Left cardiac atrium (tissue), 4 donors: ENCODE data around the gene IRF1. TPM values are rescaled to one million over a fixed set of nuclear protein-coding genes. Genes with fewer than 3 reads are reported as not detected.

ENCODE experiments used
- ATAC-seq, 2 donors: fragments of 200-7000 bp; cut with Tn5 transposase; one replicate each; pipeline ENCODE4 v1.9.1; 2020; ENCODE audit warnings: mild to moderate bottlenecking in 2 of 2, moderate library complexity in 2 of 2
- DNase-seq: peaks from one replicate; pipeline ENCODE4 v3.0.0-alpha.2; 2020
- intact Hi-C, 2 donors: fragments of 100-400 bp; cut with DNase I; formaldehyde crosslinking; loops; one replicate each; pipeline versions ENCODE4 v1.14.1 to v1.15.1; 2022 to 2023
- total RNA-seq, 2 donors: library from RNA; stranded (reverse); fragmentation: NEBNext Ultra II Directional; extraction: Animal tissue kit (Norgen Biotek cat#: 25700); gene quantifications; one replicate each; pipeline ENCODE4 v1.2.1, GENCODE V29; 2021
- donor health status: DM: no; HTN: yes; CAD: no.
- donor health status: DM: no; HTN: yes; CAD: no; lungs with severe emphysema.
- donor health status: DM: yes; HTN: yes; CAD: no.
- donor health status: Dilated cardiomyopathy.

IRF1 gene
- total RNA-seq, 2 donors from 2014 or later, result 11.8 to 21.4 TPM

DNA sequence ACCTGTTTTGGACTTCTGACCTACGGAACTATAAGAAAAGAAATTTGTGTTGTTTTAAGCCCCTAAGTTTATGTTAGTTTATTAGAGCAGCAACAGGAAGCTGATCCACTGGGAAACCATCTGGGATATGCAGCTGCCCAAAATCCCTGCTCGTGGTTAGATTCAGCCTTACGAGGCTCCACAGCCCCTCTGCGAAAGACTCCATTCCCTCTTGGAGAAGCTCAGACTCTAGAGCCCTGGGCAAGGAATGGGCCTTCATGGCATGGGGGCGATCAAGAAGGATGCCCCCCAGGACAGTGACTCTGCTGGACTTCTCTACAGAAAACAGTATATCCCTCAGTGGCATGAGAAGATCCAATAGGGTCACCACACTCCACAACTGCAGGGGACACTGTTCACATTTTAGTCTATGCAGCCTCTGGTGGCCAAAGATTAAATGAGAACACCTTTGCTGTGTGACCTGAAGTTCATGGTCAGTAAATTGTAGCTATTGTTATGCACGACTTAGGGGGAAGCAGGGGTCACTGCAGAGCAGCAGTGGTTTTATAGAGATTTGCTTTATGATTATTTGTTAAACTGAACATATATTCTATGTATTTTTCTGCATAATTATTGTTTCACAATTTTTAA lies 21.1 kb downstream of the IRF1 start:
- DNase-seq (no peak), ATAC-seq (no peak)
- intact Hi-C loops, result no loop called here

DNA sequence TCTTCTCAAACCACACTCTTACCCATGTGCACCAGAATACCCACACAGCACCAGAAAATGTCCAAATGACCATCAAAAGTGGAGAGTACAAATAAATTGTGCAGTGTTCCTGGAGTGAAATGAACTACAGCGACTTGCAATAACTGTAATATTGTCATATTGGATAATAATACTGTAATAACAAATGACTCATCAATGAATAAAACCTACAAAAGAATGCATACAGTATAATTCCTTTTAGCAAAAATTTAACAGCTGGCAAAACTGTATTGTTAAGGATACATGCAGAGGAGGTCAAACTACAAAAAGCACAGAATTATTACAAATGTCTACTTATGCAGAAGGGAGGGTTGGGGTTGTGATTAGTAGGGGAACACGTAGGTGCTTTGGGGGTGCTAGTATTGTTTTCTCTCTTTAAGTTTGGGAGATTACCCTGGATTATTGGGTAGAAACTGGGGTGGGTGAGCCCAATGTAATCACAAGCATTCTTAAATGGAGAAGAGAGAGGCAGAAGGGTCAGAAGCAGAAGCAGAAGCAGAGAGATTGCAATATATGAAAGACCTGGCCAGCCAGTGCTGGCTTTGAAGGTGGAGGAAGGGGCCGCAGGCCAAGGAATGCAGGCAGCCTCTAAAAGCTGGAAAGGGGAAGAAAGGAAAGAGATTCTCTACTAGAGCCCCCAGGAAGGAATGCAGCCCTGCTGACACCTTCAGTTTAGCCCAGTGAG lies 21.8 kb downstream of the IRF1 start:
- intact Hi-C loops, result no loop called here
- no peak for DNase-seq
- ATAC-seq, result no peak

DNA sequence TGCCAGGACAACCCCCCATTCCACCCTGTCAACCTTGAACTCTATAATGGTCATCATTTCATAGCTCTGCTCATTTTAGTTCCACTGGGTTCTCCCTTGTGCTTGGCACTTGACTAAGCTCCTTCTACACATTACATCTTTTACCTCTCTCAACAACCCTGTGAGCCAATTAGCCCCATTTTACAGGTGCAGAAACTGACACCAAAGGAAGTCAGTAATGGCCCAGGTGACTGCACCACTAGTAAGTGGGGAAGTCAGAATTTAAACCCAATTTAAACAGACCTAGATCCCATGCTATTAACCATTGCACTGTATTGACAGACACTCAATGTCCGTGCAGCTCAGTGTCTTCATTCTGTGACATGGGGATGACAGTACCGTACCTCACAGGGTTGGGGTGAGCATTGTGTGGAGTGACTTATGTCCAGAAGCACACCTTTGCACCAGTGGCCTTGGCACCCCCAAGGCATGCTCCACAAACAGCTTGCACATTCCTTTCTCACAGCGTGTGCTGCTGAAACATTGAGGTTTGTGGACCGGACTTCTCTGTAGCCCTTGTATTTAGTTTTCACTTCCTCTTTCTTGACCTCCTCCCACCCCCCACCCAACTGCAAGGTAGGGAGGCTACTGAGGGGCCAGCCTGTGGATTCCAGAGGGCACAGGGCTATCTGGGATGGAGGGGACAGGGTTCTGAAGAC lies 23.1 kb downstream of the IRF1 start:
- intact Hi-C loops, result no loop called here
- peak in 1 of 2 donors; percentile 6 for ATAC-seq
- no peak for DNase-seq

DNA sequence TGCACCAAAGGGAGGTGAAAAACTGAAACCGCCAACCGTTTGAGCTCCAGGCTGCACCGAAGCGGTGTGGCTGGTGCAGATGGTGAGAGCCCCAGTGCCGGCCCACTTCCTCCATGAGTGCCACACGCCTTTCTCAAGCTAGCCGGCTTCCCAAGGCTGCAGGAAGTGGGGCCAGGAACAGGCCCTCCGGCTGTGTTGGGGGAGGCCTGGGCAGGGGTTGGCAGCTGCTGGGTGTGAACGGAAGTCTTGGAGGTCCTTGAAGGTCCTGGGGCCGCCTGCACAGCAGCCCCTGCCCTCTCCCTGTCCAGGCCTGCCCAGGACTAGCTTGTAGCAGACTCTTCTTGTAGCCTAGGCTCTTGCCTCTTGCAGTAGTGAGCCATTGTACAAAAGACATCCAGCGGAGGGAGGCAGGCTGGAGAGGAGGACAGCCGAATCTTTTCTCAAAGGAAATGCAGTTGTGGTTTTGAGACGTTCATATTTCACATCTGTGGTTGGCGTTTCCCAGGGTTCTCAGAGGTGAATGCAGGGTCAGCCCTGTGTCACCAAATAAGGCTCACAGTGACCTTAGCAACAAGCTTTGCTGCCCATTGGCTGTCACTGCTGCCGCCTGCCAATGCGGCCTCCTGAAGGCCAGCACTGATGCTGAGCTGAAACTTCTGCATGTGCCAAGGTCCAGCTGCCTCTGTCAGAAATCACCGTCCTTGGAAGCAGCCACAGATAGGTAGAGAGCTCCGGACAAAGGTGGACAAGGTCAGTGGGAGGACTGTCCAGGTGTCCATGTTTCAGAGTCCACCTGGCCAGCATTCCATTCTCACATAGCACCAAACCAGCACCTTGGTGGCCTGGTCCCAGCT lies 23.9 kb downstream of the IRF1 start:
- DNase-seq, result peak; percentile 58
- intact Hi-C loops, result no loop called here
- peak; percentile 70 to 73 for ATAC-seq

DNA sequence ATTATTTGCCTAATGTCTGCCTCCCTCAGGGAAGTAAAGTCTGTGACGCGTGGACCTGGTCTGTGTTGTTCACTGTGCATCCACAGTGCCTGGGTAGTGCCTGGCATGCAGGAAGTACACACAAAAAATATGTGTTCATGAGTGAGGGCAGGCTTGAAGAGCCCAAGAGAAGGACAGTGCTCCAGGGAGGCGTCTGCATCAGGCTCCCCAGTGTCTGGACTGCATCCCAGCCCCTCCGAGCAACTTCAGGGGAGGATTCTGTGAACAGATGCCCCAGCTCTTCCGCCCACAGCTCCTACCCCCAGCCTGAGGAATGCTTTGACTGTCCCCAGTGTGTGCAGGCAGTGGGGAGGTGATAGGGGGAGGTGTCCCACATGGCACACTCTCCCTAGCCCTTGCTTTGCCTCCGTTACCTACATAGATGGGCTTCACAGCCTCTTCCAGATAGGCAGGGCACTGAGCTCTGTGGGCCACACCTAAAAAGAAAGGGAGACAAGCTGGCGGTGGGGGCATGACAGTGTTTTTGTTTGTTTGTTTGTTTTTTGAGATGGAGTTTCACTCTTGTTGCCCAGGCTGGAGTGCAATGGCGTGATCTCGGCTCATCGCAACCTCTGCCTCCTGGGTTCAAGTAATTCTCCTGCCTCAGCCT lies 25.4 kb downstream of the IRF1 start:
- no peak for ATAC-seq
- intact Hi-C loops, result no loop called here

DNA sequence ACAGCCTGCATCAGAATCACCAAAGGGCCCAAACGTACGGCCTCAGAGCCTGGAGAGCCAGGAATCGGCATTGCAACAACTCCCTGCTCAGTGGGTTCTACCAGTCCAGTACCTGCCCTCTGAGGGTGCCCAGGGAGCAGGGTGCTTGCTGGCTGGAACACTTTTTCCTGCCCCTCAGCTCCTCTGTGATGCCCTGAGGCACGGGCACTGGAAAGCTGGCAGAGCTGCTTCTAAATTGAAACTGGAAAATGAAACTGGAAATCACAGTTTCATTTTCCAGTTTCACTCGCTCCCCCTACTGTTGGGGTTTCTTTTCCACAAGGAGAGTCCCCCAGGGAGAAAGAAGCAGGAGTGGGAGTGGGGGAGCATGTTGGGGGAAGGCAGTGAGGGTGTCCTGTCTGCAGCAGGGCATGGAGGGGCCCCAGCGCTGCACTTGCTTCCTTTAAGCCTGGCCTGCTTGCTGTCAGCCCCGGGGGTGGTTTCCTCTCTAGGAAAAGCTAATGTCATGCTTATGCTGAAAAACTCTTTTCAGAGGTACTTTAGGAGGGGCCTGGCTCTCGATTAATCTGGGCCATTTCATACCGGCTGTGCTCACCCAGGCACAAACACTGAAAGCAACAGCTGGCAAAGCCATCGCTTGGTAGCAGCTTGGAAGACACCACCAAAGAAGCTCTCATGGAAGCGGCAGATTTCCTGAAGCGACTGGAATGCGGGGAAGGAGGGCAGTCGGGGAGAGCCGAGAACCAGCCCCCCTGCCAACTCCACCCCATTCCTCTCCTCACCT lies 26.2 kb downstream of the IRF1 start:
- intact Hi-C loops, result no loop called here
- no peak for ATAC-seq
- DNase-seq, result no peak

More for the DNA sequence above, 25.4 kb downstream of the IRF1 start:
- no peak for DNase-seq

DNA sequence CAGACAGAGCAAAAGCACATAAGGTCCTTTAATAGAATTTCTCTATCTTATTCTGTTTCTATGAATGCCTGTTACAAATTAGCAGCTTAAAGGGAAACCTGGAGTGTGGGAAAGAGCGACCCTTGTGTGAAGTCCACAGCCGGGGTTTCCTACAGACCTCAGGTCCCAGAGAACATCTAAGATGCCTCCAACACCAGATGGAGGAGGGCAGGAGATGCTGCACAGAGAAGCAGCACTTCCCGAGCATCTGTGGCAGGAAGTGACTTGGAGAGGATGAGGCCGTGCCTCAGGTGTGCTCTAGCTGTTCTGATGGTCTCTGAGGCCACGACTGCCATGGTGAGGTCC lies 26.8 kb downstream of the IRF1 start:
- ATAC-seq (no peak), DNase-seq (no peak)
- intact Hi-C loops, result no loop called here

DNA sequence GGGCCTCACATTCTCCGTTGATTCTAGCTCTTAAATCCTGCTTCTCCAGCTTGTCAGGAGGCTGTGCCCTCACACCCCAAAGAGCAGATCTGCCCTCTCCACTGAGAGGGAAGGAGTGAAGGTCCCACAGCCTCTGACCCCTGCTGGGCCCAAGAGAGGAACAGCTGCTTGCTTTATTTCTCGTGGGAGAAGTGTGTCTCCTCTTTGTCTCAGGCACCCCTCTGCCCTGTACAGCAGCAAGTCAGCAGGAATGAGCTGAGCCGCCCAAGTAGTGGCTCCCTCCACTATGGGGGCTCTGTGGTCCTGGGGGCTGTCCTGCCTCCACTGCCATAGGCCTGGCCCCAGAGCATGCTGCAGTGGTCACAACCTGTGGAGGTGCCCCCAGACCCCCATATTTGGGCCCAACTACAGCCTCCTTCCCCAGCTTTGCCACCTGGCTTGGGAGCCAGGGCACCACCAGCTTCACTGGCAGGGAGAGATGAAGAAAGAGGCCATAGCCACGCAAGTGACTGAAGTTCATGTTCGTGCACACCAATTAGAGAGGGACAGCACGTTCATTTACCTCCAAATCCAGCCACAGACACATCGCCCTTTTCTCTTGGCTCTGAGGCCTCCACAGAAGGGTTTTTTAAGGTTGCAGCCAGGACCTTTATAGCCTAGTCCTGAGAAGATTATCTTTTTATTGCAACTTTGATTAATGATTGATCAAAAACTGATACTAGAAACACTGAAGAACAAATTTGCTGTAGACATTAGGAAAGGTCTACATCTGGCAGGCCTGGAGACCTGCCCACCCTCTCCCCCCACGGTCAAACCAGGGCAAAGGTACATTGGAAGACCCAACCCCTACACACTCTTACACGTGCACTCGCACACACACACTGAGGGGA lies 27.5 kb downstream of the IRF1 start:
- intact Hi-C loops, result no loop called here
- ATAC-seq (no peak), DNase-seq (no peak)

DNA sequence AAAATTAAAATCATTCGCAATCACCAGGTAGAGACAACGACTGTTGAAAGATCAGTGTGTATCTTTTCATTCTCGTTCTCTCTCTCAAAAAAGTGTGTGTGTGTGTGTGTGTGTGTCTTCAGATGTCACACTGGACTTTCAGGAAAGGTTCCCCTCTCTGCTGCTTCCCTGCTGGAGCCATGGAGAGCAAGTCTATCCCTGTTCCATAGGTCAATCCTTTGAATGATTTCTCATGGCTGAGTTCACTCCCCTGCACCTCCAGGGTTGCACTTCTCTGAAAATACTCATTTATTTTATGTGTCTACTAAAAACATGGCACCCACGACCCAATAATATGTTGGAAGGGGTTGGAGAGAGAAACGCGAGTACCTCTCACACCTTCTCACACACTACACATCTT lies 28.2 kb downstream of the IRF1 start:
- intact Hi-C loops, result no loop called here
- ATAC-seq, result no peak

DNA sequence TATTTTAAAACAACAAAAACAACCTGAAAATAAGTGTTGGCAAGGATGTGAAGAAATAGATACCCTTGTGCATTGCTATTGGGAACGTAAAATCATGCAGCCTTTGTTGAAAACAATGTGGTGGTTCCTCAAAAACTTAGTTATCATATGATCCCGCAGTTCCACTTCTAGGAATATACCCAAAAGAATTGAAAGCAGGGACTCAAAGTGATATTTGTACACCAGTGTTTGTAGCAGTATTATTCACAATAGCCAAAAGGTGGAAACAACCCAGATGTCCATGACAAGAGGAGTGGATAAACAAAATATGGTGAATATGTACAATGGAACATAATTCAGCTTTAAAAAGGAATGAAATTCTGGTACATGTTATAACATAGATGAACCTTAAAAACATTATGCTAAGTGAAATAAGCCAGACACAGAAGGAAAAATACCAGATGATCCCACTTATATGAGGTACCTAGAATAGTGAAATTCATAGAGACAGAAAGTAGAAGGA lies 29.0 kb downstream of the IRF1 start:
- DNase-seq (no peak), ATAC-seq (no peak)
- intact Hi-C loops, result no loop called here

More for the DNA sequence above, 28.2 kb downstream of the IRF1 start:
- no peak for DNase-seq

DNA sequence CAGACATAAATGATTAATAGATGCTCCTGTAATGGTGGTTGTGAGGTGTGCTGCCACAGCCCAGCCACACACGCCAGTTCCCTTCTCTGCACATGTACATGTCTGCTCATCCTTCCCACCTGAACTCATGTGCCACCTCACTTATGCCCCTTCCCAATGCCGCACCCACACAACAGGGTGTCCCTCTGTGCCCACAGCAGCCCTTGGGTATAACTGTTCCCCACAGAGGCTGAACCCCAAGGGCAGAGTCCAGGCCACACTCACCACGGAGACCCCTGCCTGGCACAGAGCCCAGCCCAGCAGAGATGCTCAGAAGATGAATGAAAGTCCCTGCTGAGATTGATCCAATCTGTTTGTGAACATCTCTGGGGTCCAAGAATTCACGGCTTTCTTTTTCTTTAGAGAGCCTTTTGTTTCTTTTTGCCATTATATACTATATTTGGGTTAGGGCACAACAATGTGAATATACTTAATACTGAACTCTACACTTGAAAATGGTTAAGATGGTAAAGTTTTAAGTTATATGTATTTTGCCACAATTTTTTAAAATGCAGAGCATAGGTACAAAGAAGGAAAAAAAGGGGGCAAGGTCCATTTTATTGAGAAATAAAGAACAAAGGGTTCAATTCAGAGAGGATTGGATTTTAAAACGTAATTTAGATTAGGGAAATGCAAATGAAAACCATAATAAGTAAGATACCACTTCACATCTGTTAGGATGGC lies 29.6 kb downstream of the IRF1 start:
- no peak for DNase-seq
- intact Hi-C loops, result no loop called here
- no peak for ATAC-seq

DNA sequence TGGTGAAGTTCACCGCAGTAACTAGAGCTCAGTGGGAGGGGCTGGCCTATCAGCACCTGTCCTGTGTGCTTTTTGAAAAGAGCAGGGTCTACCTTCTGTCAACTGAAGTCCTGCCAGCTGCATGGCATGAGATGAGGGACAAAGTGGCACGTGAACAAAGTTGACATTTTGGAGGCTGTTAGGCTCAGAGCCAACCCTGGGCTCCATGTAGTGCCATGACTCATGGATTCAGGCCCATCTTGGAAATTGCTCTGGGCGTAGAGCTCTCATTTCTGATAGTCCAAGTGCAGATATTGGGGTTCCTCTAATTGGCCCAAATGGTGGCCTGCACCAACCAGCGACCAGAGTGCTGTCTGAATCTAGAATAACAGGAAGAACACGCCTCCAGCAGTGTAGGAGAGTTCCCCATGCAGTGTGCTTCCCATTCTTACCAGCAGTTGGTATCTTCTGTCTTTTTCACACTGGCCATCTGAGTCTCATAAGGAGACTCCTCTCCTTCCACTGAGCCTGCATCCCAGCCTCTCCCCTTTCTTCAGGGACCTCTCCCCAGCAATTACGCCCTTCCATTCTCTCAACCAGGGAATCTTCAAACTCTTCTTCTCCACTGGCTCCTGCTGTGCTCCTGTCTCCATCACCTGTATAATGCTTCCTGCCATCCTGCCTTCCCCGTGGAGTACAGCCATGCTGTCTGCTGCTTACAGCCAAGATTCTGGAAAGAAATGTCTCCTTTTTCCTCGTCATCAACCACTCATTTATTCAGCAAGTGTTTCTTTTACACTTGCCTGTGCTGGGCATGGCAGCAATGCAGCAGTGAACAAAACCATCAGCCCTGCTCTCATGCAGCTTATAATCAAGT lies 30.4 kb downstream of the IRF1 start:
- peak; percentile 25 to 35 for ATAC-seq
- intact Hi-C loops, result no loop called here

DNA sequence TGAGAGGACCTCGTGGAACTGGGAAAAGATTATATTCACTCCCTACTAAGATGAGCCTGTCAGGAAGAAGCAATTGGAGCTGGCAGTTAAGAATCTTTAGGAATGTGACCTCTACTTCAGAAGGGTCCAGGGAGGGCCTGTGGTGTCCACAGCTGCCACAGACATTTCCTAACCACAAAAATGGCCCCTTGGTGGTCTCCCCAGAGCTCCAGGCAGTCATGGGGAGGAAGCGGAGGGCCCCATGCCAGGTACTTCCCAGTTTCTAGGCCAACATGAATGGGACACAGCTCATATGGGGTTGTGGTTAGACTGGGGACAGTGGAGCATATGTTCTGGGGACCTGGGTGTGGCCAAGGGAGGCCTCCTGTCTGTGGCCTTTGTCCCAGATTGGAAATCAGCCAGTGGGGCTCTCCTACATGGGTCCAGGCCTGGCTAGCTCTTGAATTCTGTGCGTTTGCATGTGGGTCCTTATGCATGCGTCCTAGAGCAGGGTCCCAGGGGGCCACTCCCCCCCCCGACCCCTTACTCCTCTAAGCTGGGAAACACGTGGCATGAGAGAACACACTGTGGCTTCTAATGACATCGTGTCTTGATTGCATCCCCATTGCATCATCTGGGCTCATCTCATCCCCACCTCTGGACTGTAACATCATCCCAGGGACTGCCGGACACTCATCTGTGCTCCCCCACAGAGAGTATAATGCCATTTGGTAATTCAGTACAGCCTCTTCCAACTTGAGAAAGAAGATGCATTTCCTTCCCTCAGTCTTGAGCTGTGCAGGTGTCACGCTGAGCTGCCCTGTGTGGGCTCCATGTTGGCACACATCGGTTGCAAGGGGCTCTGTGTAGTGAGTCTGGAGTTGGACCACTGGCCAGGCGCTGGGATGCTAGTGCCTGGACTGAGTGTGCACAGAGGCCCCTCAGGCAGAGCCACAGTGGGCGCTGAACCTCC lies 31.3 kb downstream of the IRF1 start:
- intact Hi-C loops, result no loop called here
- peak in 1 of 2 donors; percentile 4 for ATAC-seq

More for the DNA sequence above, 30.4 kb downstream of the IRF1 start:
- no peak for DNase-seq

DNA sequence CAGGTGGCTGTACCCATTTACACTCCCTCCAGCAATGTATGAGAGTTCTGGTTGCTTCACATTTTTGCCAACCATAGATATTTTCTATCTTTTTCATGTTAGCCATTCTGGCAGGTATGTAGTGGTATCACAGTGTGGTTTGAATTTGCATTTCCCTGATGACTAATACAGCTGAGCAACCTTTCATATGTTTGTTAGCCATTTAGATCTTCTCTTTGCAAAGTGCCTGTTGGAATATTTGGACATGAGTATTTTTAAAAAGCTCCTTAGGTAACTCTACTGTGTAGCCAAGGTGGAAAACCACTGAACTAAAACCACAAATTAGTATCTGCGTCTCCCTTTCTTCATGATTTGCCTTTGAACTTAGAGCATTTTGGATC lies 31.9 kb downstream of the IRF1 start:
- no peak for DNase-seq
- peak in 1 of 2 donors; percentile 6 for ATAC-seq

More for the DNA sequence above, 31.3 kb downstream of the IRF1 start:
- no peak for DNase-seq

DNA sequence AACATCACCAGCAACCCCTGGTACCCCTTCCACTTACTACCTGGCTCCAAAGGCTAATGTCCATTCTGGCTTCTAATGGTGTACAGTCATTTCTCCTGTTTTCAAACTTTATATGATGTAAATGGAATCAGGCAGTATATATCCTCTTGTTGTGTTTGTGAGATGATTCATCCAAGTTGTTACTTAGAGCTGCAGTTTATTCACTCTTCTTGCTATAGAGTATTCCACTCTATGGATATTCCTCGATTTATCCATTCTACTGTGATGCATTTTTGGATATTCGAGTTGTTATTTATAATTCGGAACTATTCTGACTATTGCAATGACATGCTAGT lies 32.4 kb downstream of the IRF1 start:
- no peak for DNase-seq
- intact Hi-C loops, result no loop called here
- ATAC-seq, result no peak

More for the DNA sequence above, 31.9 kb downstream of the IRF1 start:
- intact Hi-C loops, result no loop called here
